SK-N-SH treated with all-trans-retinoic acid at 6 μM for 48 hours (cell line): Measurements from ENCODE around the gene SDK2.

ENCODE experiments used
- ATAC-seq: fragments of 200-7000 bp; cut with Tn5 transposase; 3 replicates; pipeline ENCODE4 v1.9.1; 2020; ENCODE audit warnings: mild to moderate bottlenecking, moderate library complexity
- BACH2 ChIP-seq: fragments of 250-450 bp; sonication (Bioruptor Pico); IDR thresholded peaks from 2 replicates; pipeline ENCODE4 v1.9.0; 2021; ENCODE audit warnings: mild to moderate bottlenecking, borderline replicate concordance
- CREB5 ChIP-seq: fragments of 250-450 bp; sonication (Bioruptor Pico); IDR thresholded peaks from 2 replicates; pipeline ENCODE4 v1.5.1; 2020; ENCODE audit warnings: low read depth, mild to moderate bottlenecking, moderate library complexity
- CSDC2 ChIP-seq: fragments of 250-450 bp; sonication (Bioruptor Pico); IDR thresholded peaks from 2 replicates; pipeline ENCODE4 v1.5.0; 2020; ENCODE audit warnings: mild to moderate bottlenecking, moderate library complexity
- CSRNP3 ChIP-seq: fragments of 250-450 bp; sonication (Bioruptor Pico); IDR thresholded peaks from 2 replicates; pipeline ENCODE4 v1.5.1; 2021; ENCODE audit warnings: mild to moderate bottlenecking, moderate library complexity
- ESRRG ChIP-seq: fragments of 250-450 bp; sonication (Bioruptor Pico); IDR thresholded peaks from 2 replicates; pipeline ENCODE4 v1.6.1; 2021; ENCODE audit warnings: mild to moderate bottlenecking
- GLIS3 ChIP-seq: fragments of 250-450 bp; sonication (Bioruptor Pico); IDR thresholded peaks from 2 replicates; pipeline ENCODE4 v1.5.0; 2020; ENCODE audit warnings: mild to moderate bottlenecking, moderate library complexity
- ISL1 ChIP-seq: fragments of 250-450 bp; sonication (Bioruptor Pico); IDR thresholded peaks from 2 replicates; pipeline ENCODE4 v2.1.2; 2022; ENCODE audit warnings: mild to moderate bottlenecking, moderate library complexity
- OSR1 ChIP-seq: fragments of 250-450 bp; sonication (Bioruptor Pico); IDR thresholded peaks from 2 replicates; pipeline ENCODE4 v1.8.0; 2022; ENCODE audit warnings: moderate library complexity, mild to moderate bottlenecking, inconsistent platforms
- POU6F1 ChIP-seq: fragments of 250-450 bp; sonication (Bioruptor Pico); IDR thresholded peaks from 2 replicates; pipeline ENCODE4 v1.8.0; 2021; ENCODE audit warnings: low read depth, mild to moderate bottlenecking, moderate library complexity, borderline replicate concordance
- PPARA ChIP-seq: fragments of 250-450 bp; sonication (Bioruptor Pico); IDR thresholded peaks from 2 replicates; pipeline ENCODE4 v1.5.0; 2020; ENCODE audit warnings: mild to moderate bottlenecking, borderline replicate concordance
- SNAI2 ChIP-seq: fragments of 250-450 bp; sonication (Bioruptor Pico); IDR thresholded peaks from 2 replicates; pipeline ENCODE4 v1.5.0; 2020; ENCODE audit warnings: mild to moderate bottlenecking, moderate library complexity
- TOX ChIP-seq: fragments of 250-450 bp; sonication (Bioruptor Pico); IDR thresholded peaks from 2 replicates; pipeline ENCODE4 v1.8.0; 2021; ENCODE audit warnings: mild to moderate bottlenecking, moderate library complexity, borderline replicate concordance
- TSHZ2 ChIP-seq: fragments of 250-450 bp; sonication (Bioruptor Pico); IDR thresholded peaks from 2 replicates; pipeline ENCODE4 v1.5.0; 2020; ENCODE audit warnings: mild to moderate bottlenecking, moderate library complexity
- ZC3H10 ChIP-seq: fragments of 250-450 bp; sonication (Bioruptor Pico); IDR thresholded peaks from 2 replicates; pipeline ENCODE4 v1.5.1; 2021; ENCODE audit warnings: mild to moderate bottlenecking, moderate library complexity
- ZFP3 ChIP-seq: fragments of 250-450 bp; sonication (Bioruptor Pico); IDR thresholded peaks from 2 replicates; pipeline ENCODE4 v1.5.0; 2020; ENCODE audit warnings: mild to moderate bottlenecking, moderate library complexity
- ZNF565 ChIP-seq: fragments of 450-650 bp; formaldehyde crosslinking; conservative IDR thresholded peaks from 2 replicates; pipeline ENCODE4 v1.5.0; 2020; ENCODE audit warnings: low read depth, mild to moderate bottlenecking, moderate library complexity
- ZNF70 ChIP-seq: fragments of 450-650 bp; formaldehyde crosslinking; IDR thresholded peaks from 2 replicates; pipeline ENCODE4 v1.5.0; 2020; ENCODE audit warnings: mild to moderate bottlenecking, moderate library complexity
- ZNF8 ChIP-seq: fragments of 450-650 bp; formaldehyde crosslinking; IDR thresholded peaks from 2 replicates; pipeline ENCODE4 v1.5.0; 2020; ENCODE audit warnings: mild to moderate bottlenecking, moderate library complexity

SDK2 gene

GRCh38 chr17:73541561-73541981, 102.7 kb downstream of the SDK2 start (continued):
- no peak for TF ChIP-seq POU6F1 (CRISPR knock-in tag)
- TF ChIP-seq TOX (CRISPR knock-in tag), result no peak
- no peak for TF ChIP-seq GLIS3
- TF ChIP-seq CSRNP3 (CRISPR knock-in tag), result no peak
- TF ChIP-seq ISL1 (CRISPR knock-in tag), result no peak
- TF ChIP-seq ZNF8 (CRISPR knock-in tag), result no peak
- no peak for TF ChIP-seq CREB5 (CRISPR knock-in tag)
- TF ChIP-seq ZC3H10 (CRISPR knock-in tag), result no peak
- TF ChIP-seq BACH2 (CRISPR knock-in tag), result no peak
- TF ChIP-seq, all 23 proteins: peak for 0

- no peak for ATAC-seq
- TF ChIP-seq ZC3H10 (CRISPR knock-in tag), result no peak
- TF ChIP-seq POU6F1 (CRISPR knock-in tag), result no peak
- TF ChIP-seq CSDC2, result no peak
- TF ChIP-seq PPARA (CRISPR knock-in tag), result no peak
- TF ChIP-seq ISL1 (CRISPR knock-in tag), result no peak
- TF ChIP-seq BACH2 (CRISPR knock-in tag), result no peak
- no peak for TF ChIP-seq OSR1 (CRISPR knock-in tag)
- no peak for TF ChIP-seq ZNF565 (CRISPR knock-in tag)
- TF ChIP-seq ESRRG (CRISPR knock-in tag), result no peak
- no peak for TF ChIP-seq SNAI2 (CRISPR knock-in tag)
- no peak for TF ChIP-seq CSRNP3 (CRISPR knock-in tag)
- TF ChIP-seq TOX (CRISPR knock-in tag), result no peak
- TF ChIP-seq ZFP3, result no peak
- no peak for TF ChIP-seq GLIS3
- TF ChIP-seq TSHZ2 (CRISPR knock-in tag), result no peak
These were observed 103.1 kb downstream of the SDK2 start for GRCh38 chr17:73541111-73541510.

- no peak for TF ChIP-seq OSR1 (CRISPR knock-in tag)
- no peak for TF ChIP-seq GLIS3
- TF ChIP-seq ZNF70 (CRISPR knock-in tag), result no peak
- no peak for TF ChIP-seq ZNF565 (CRISPR knock-in tag)
- no peak for TF ChIP-seq CREB5 (CRISPR knock-in tag)
- no peak for TF ChIP-seq TSHZ2 (CRISPR knock-in tag)
- no peak for TF ChIP-seq ZFP3
- no peak for ATAC-seq
These were observed 105.1 kb downstream of the SDK2 start for GRCh38 chr17:73539166-73539565.
